RPMI7951 (cell line): ENCODE data around the gene MPPE1. TPM values are rescaled to one million over a fixed set of nuclear protein-coding genes. Genes with fewer than 3 reads are reported as not detected.
"Not testable (repeated sequence)": the region's sequence is repeated elsewhere in the genome, so short reads cannot be mapped to it uniquely, and the experiment has no call there.

ENCODE experiments used
- DNase-seq: peaks from one replicate; pipeline ENCODE4 v3.0.0-alpha.2; 2012; ENCODE audit warnings: low read depth
- total RNA-seq: library from RNA; depleted of rRNA; stranded (reverse); fragments of >200 nt; shearing (Covaris generic); gene quantifications from 2 replicates; pipeline ENCODE4 v1.2.3, GENCODE V29; 2014

MPPE1 gene
- total RNA-seq, 1 experiment from 2014 or later = 18.7 TPM

GRCh38 chr18:11925800-11926481, 17.8 kb upstream of the MPPE1 start:
- DNase-seq = no peak

DNA sequence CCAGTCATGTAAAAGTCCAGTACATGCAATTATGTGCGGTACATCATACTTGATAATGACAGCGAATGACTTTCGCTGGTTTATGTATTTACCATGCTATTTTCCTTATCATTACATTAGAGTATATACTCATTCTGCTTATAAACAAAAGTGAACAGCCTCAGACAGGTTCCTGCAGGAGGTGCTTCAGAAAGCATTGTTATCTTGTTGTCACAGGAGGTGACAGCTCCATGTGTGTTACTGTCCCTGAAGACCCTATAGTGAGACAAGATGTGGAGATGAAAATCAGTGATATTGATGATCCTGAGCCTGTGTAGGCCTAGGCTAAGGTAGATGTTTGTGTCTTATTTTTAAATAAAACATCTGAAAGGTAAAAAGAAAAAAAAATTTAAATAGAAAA, 15.3 kb upstream of the MPPE1 start:
- DNase-seq = no peak

- not testable (repeated sequence) for DNase-seq
These were observed 11.4 kb upstream of the MPPE1 start for GRCh38 chr18:11919522-11919921.

- not testable (repeated sequence) for DNase-seq
These were observed 8.8 kb upstream of the MPPE1 start for GRCh38 chr18:11916880-11917279.

DNA sequence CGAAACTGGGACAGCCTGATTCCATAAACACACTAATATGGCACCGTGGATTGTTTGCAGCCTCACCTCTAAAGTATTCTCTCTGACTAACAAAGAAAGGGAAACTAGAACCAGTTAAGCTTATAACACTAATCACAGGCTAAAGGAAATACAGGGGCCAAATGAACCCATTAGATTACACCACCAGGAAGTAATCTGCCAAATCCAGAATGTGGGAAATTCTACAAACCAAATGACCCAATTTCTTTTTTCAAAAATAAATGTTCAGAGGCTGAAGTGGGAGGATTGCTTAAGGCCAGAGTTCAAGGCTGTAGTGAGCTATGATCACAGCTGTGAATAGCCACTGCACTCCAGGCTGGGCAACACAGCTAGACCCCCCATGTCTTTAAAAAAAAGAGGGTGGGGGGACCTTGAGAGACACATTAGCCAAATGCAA, 1.5 kb upstream of the MPPE1 start:
- no peak for DNase-seq

DNA sequence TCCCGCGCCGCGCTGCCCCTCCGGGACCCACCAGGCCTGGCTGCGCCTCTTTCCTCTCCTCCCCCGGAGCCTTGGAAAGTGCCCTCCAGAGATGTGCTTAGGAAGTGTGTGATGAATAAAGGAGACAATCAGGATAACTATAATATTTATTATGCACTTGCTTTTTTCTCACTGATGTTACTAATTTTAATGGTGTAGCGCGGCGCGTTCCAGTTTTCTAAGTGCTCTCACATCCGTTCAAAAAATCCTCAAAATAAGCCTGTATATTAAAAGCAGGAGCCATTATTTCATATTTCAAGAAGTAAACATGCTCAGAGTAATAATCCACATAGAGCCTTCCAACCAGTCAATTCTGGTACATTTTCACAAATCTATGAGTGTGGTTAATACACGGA, 941 bp upstream of the MPPE1 start:
- DNase-seq = no peak

GRCh38 chr18:11906926-11907874, 917 bp downstream of the MPPE1 start:
- DNase-seq = no peak

GRCh38 chr18:11906176-11906575, 1.9 kb downstream of the MPPE1 start:
- DNase-seq = no peak

GRCh38 chr18:11905613-11906012, 2.5 kb downstream of the MPPE1 start:
- no peak for DNase-seq

DNA sequence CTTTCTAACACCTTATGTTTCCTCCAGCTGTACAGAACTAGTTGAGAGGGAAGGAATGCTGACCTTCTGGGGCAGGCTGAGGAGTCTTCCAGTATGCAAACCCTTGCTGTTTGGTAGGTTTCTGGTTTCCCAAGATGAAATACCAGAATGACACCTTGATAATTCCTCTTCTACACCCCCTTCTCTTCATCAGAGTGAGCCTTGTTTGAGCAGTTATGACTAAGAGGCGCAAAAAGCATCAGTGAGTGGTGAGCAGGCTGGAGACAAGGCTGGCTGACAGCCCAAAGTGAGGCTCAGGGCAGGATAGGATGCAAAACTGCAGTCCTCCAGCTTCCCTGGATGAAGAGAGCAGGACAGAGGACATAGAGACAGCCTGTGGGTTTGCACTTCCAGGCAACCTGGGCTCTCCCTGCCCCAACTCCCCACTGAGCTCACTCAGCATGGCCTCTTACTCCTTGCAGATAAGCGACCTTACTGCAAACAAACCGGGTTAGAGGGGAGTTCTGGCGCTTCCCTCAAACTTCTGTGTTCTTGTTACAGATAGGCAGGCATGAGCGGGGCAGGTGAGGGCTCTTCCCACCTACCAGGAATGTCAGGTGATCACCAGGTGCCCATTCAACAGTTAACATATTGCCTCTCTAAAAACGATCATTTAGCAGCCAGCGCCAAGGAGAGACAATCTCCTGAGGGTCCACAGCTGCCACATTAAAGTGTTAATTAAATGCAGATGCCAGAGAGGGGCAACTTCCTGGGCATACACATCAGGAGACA, 5.4 kb downstream of the MPPE1 start:
- no peak for DNase-seq

GRCh38 chr18:11901826-11902438, 6.2 kb downstream of the MPPE1 start:
- no peak for DNase-seq

- DNase-seq = no peak
These were observed 9.1 kb downstream of the MPPE1 start for GRCh38 chr18:11899063-11899462.

DNA sequence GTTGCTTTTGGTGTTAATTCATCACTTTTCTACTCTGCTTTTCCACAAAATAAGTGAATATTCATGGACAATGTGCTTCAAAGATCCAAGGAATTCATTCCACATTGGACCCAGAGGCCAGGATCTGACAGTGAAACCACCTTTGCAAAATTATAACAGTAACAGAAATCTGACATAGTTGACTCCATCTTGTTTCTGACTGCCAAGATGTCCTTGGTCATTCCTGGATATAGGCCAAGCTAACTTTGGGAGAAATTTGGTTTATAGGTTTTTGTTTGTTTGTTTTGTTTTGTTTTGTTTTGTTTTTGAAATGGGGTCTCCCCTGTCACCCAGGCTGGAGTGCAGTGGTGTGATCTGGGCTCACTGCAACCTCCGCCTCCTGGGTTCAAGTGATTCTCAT, 10.3 kb downstream of the MPPE1 start:
- DNase-seq = no peak

DNA sequence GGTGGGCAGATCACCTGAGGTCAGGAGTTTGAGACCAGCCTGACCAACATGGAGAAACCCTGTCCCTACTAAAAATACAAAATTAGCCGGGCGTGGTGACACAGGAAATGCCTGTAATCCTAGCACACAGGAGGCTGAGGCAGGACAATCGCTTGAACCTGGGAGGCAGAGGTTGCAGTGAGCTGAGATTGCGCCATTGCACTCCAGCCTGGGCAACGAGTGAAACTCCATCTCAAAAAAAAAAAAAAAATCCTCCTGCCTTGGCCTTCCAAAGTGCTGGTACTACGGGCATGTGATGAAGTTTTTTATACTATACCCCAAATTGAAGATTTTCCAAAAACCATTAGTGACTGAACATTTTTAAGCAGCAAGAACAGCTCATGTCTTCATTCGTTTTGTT, 15.7 kb downstream of the MPPE1 start:
- not testable (repeated sequence) for DNase-seq

DNA sequence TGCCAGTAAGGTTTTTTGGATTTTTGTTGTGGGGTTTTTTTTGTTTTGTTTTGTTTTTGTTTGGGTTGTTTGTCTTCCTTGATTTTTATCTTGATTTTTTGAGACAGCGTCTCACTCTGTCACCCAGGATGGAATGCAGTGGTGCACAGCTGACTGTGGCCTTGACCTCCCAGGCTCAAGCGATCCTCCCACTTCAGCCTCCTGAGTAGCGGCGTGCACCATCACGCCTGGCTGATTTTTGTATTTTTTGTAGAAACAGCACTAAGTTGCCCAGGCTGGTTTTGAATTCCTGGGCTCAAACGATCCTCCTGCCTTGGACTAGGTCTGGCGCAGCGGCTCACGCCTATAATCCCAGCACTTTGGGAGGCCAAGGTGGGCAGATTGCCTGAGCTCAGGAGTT, 16.4 kb downstream of the MPPE1 start:
- no peak for DNase-seq

DNA sequence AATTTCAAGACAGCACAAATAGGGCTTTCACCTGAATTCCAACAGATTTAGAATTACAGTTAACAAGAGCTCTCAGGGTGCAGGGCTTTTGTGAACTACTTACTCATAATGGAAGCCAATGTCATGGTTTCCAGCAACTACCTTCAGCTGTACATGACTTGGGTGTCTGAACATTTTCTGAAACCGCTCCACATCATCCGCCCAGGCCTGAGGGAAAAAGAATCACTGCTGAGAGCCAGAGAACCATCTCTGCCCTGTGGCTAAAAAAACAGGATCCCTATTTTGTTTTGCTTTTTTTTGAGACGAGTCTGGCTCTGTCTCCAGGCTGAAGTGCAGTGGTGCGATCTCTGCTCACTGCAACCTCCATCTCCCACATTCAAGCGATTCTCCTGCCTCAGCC, 18.8 kb downstream of the MPPE1 start:
- no peak for DNase-seq

DNA sequence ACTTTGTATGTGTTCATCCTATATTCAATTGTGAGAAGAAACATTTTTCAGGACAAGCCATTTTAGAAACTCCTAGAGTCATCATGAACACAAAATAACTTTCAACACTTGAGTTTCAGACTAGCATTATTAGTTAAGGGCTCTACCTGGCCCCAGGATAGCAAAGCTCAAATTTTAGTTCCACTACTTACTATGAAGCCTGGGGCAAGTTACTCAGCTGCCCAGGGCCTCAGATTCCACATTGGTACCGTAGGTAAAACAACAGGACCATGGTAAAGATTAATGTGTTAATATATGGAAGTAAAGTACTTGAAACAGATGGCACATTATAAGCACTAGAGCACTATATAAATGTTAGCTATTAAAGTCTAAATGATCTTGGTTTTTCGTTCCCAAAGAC, 19.4 kb downstream of the MPPE1 start:
- no peak for DNase-seq

- DNase-seq = no peak
These were observed 20.6 kb downstream of the MPPE1 start for GRCh38 chr18:11887328-11888128.

- no peak for DNase-seq
These were observed 21.5 kb downstream of the MPPE1 start for GRCh38 chr18:11886577-11887110.

DNA sequence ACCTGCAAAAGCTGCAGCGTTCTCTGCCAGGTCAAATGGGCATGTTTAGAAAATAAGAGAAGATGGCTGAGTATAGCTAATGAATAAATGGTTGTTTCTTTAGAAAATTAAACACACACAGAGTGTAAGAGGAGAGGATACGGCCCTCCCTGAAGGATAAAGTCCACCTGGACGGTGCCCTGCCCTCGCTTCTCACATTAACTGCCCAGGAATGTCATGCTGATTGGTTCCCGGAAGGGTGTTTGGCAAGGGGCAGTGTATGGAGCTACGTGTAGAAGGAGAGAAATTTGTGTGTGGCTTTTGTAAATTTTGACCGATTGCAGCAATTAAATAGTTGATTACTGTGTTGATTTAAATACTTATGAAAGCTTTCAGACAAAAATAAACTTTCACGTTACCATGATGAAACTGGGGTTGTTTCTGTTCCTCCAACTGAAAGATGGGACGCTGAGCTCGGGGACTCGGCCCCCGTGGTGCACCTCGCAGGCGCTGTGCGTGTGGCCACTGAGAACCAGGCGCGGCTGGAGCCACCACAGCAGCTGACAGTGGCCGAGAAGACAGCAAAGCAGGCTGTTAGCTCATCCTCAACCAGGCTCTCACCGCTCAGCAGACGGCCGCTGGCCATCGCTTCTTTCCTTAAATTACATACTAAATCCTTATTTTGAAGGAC, 22.7 kb downstream of the MPPE1 start:
- no peak for DNase-seq
